A549 treated with AZD2906 at 1 μM for 4 hours (cell line): ENCODE results near the gene SCIN. TPM values are rescaled to one million over a fixed set of nuclear protein-coding genes. Genes with fewer than 3 reads are reported as not detected.

Experiments
- total RNA-seq: library from RNA; stranded (reverse); fragments of 200-300 nt; extraction: Qiagen RNA extraction; gene quantifications from 5 replicates; pipeline ENCODE4 v1.2.3, GENCODE V29; 2022

Gene SCIN
- total RNA-seq, result 0.31 to 0.43 TPM (median 0.39 TPM) in 5 replicates

GRCh38 chr7:12570534-12571461 is at the start of gene SCIN:
TSS of gene SCIN (plus strand) at chr7:12570720. CDS start at chr7:12570787, 67 bp downstream.

GRCh38 chr7:12686891-12687717 is 116.6 kb downstream of the SCIN start, which contains the start of gene ARL4A:
TSS of gene ARL4A (plus strand) at chr7:12687633. CDS start at chr7:12688255, 622 bp downstream.

Other genes with a start within 250 kb of the SCIN start
- 0.31 to 0.63 TPM (median 0.50 TPM) in 5 replicates for gene VWDE, start 166.9 kb upstream of the SCIN start, total RNA-seq
- 57.5 to 63.5 TPM (median 58.7 TPM) in 5 replicates for gene ARL4A, start 116.9 kb downstream of the SCIN start, total RNA-seq